Liver (tissue), 9 donors: ENCODE data around the gene UBE2S. TPM values are rescaled to one million over a fixed set of nuclear protein-coding genes. Genes with fewer than 3 reads are reported as not detected.

ENCODE experiments used
- DNase-seq: peaks from one replicate; pipeline ENCODE4 v3.0.0-alpha.2; 2017; ENCODE audit warnings: low spot score
- H3K27ac ChIP-seq, 2 donors: one replicate each; pipeline ENCODE4 v1.7.0; 2013; ENCODE audit warnings: inconsistent platforms in 2 of 2, low read length in 2 of 2, control low read depth in 1 of 2, low read depth in 1 of 2, mild to moderate bottlenecking in 1 of 2
- H3K27me3 ChIP-seq, 4 donors: one replicate each; pipeline versions ENCODE4 v1.6.1 to v1.7.0; 2013; ENCODE audit warnings: low read length in 3 of 4, inconsistent platforms in 1 of 4, mild to moderate bottlenecking in 1 of 4, moderate library complexity in 1 of 4; ENCODE audit not compliant: control insufficient read depth in 4 of 4, insufficient read depth in 4 of 4
- H3K36me3 ChIP-seq, 4 donors: one replicate each; pipeline versions ENCODE4 v1.6.1 to v1.7.0; 2013; ENCODE audit warnings: low read length in 3 of 4, mild to moderate bottlenecking in 3 of 4, low read depth in 1 of 4, moderate library complexity in 1 of 4; ENCODE audit not compliant: control insufficient read depth in 4 of 4, insufficient read depth in 3 of 4
- H3K4me1 ChIP-seq, 4 donors: one replicate each; pipeline versions ENCODE4 v1.6.1 to v1.7.0; 2013; ENCODE audit warnings: low read length in 3 of 4, mild to moderate bottlenecking in 3 of 4, moderate library complexity in 1 of 4; ENCODE audit not compliant: control insufficient read depth in 4 of 4, insufficient read depth in 4 of 4
- H3K4me3 ChIP-seq, 3 donors: one replicate each; pipeline versions ENCODE4 v1.6.1 to v1.7.0; 2013; ENCODE audit warnings: low read length in 3 of 3, control low read depth in 1 of 3, low read depth in 1 of 3, mild to moderate bottlenecking in 1 of 3
- H3K9ac ChIP-seq, 2 donors: one replicate each; pipeline ENCODE4 v1.7.0; 2013; ENCODE audit warnings: low read length in 2 of 2, mild to moderate bottlenecking in 2 of 2, moderate library complexity in 2 of 2, control low read depth in 1 of 2, low read depth in 1 of 2
- H3K9me3 ChIP-seq, 4 donors: one replicate each; pipeline versions ENCODE4 v1.6.1 to v1.7.0; 2013; ENCODE audit warnings: low read length in 3 of 4; ENCODE audit not compliant: control insufficient read depth in 4 of 4
- ATF3 ChIP-seq: IDR thresholded peaks from 2 replicates; pipeline ENCODE4 v1.6.1; 2016; ENCODE audit warnings: antibody characterized with exemption
- CTCF ChIP-seq: fragments of 150-350 bp; IDR thresholded peaks from 2 replicates; pipeline ENCODE4 v1.5.1; 2017; ENCODE audit warnings: improper control_type of control experiment, low read depth, low read length; ENCODE audit not compliant: missing input control
- EGR1 ChIP-seq, 2 donors: IDR thresholded peaks; 2 replicates each; pipeline ENCODE4 v1.6.1; 2016 to 2018; ENCODE audit warnings: antibody characterized with exemption in 2 of 2, low read depth in 2 of 2
- FOXA1 ChIP-seq: IDR thresholded peaks from 2 replicates; pipeline ENCODE4 v1.6.1; 2016; ENCODE audit warnings: antibody characterized with exemption
- FOXA2 ChIP-seq: IDR thresholded peaks from 2 replicates; pipeline ENCODE4 v1.6.1; 2016; ENCODE audit warnings: antibody characterized with exemption
- GABPA ChIP-seq, 2 donors: IDR thresholded peaks in 1 of 2; conservative IDR thresholded peaks in 1 of 2; 2 replicates each; pipeline ENCODE4 v1.6.1; 2016; ENCODE audit warnings: antibody characterized with exemption in 2 of 2, mild to moderate bottlenecking in 1 of 2, moderate library complexity in 1 of 2
- HNF4A ChIP-seq, 2 donors: conservative IDR thresholded peaks; 2 replicates each; pipeline ENCODE4 v1.6.1; 2016; ENCODE audit warnings: antibody characterized with exemption in 2 of 2, mild to moderate bottlenecking in 2 of 2
- HNF4G ChIP-seq: IDR thresholded peaks from 2 replicates; pipeline ENCODE4 v1.6.1; 2016; ENCODE audit warnings: antibody characterized with exemption
- JUND ChIP-seq, 2 donors: IDR thresholded peaks; 2 replicates each; pipeline ENCODE4 v1.6.1; 2016; ENCODE audit warnings: antibody characterized with exemption in 2 of 2
- NR2F2 ChIP-seq: IDR thresholded peaks from 2 replicates; pipeline ENCODE4 v1.6.1; 2016; ENCODE audit warnings: antibody characterized with exemption
- RAD21 ChIP-seq, 2 donors: IDR thresholded peaks; 2 replicates each; pipeline ENCODE4 v1.6.1; 2016; ENCODE audit warnings: antibody characterized with exemption in 2 of 2, mild to moderate bottlenecking in 2 of 2
- REST ChIP-seq: IDR thresholded peaks from 2 replicates; pipeline ENCODE4 v1.6.1; 2016; ENCODE audit warnings: antibody characterized with exemption, mild to moderate bottlenecking
- RXRA ChIP-seq, 2 donors: IDR thresholded peaks; 2 replicates each; pipeline ENCODE4 v1.6.1; 2017 to 2018; ENCODE audit warnings: antibody characterized with exemption in 2 of 2, mild to moderate bottlenecking in 1 of 2
- TAF1 ChIP-seq: conservative IDR thresholded peaks from 2 replicates; pipeline ENCODE4 v1.6.1; 2016; ENCODE audit warnings: antibody characterized with exemption, mild to moderate bottlenecking
- YY1 ChIP-seq: IDR thresholded peaks from 2 replicates; pipeline ENCODE4 v1.6.1; 2016; ENCODE audit warnings: antibody characterized with exemption, mild to moderate bottlenecking
- ZBTB33 ChIP-seq: IDR thresholded peaks from 2 replicates; pipeline ENCODE4 v1.6.1; 2016; ENCODE audit warnings: antibody characterized with exemption
- WGBS: extraction: QIAGEN DNeasy Blood & Tissue Kit; methylation state at CpG from one replicate; pipeline ENCODE4 v1.1.7; 2013; 5-methylcytosine and 5-hydroxymethylcytosine counted together
- polyA plus RNA-seq, 2 donors: library from polyadenylated mRNA; stranded (reverse) in 1 of 2; unstranded in 1 of 2; fragments of 200-250 nt in 1 of 2; fragments of >200 nt in 1 of 2; fragmentation: Nextera tagmentation in 1 of 2; extraction: Ambion mirVana in 1 of 2; gene quantifications; one replicate each; pipeline versions ENCODE4 v1.2.1 to v1.2.3, GENCODE V29; 2013 to 2015
- total RNA-seq, 2 donors: library from RNA; depleted of rRNA; stranded (reverse); fragments of >200 nt; gene quantifications; one replicate each; pipeline ENCODE4 v1.2.3, GENCODE V29; 2014
- TF ChIP-seq, protein P1 (sequence below): IDR thresholded peaks from 2 replicates; pipeline ENCODE4 v1.6.1; 2016; ENCODE audit warnings: antibody characterized with exemption
- donor health status: healthy.
- donor health status: healthy.
- donor health status: healthy.
- donor health status: healthy.
- donor health status: healthy.

The UBE2S gene
- total and polyA plus RNA-seq, 4 donors = 5.2 to 95.2 (median 6.8) TPM

DNA sequence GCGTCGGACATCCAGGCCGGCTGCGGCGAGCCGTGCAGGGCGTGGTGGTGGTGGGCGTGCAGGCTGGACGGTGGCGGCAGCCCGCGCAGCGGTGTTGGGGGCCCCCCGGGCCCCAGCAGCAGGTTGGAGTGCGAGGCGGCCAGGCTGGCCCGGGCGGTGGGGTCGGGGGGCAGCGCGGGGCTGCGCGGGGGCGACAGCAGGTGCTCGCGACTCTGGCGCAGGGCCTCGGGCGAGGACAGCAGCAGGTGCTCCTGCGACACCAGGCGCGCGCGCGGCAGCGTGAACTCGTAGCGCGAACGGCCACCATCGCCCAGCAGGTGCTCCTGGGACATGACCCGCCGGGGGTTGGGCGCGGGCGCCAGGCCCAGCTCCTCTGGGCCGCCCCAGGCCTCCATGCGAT is 25.7 kb upstream of the UBE2S start:
- 17% methylated on average over 48 of the region's 48 CpGs for WGBS
- H3K4me3 ChIP-seq = no peak overlapping the region
- no peaks in the 10 kb centered on the region for H3K9me3 ChIP-seq
- H3K9ac ChIP-seq = no peak overlapping the region
- no peak for TF ChIP-seq ZBTB33
- TF ChIP-seq YY1 = no peak
- no peaks in the 10 kb centered on the region for H3K36me3 ChIP-seq
- H3K4me1 ChIP-seq = no peaks in the 10 kb centered on the region
- H3K27ac ChIP-seq = no peak overlapping the region
- DNase-seq = no peak
- peaks cover under 1 to 10% (median 8%) of the 10 kb centered on the region in 4 donors for H3K27me3 ChIP-seq

DNA sequence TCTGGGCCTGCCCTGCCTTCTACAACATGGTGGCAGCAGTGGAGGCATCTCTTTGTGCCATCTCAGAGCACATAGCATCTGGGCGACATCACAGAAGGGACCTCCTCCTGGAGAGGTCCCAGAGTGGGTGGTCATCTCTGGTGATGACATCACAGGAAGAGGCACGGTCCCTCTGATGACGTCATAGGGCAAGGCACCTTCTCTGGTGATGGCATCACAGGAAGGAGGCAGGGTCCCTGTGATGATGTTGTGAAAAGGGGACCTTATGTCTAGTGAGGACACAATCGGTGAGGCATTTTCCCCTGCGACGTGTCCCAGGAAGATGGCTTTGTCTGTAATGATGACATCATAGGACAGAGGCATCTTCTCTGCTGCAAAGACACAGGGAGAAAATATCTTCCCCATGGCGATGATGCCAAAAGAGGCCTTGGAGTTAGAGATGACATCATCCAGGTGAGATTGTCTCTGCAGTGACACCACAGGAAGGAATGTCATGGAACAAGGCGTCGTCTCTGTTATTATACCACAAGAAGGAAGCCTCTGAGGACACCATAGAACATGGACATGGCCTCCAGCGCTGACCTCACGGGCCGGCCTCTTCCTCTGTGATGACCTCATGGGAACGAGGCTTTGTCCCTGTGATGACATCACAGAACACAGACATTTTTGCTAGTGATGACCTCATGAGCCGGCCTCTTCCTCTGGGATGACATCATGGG is 24.8 kb upstream of the UBE2S start:
- H3K9ac ChIP-seq = no peak overlapping the region
- no peak for DNase-seq
- WGBS = 85% methylated on average over 14 of the region's 14 CpGs
- H3K4me1 ChIP-seq = no peaks in the 10 kb centered on the region
- peaks cover 0 to 10% (median 8%) of the 10 kb centered on the region in 4 donors for H3K27me3 ChIP-seq
- H3K4me3 ChIP-seq = no peak overlapping the region
- no peaks in the 10 kb centered on the region for H3K9me3 ChIP-seq
- H3K36me3 ChIP-seq = no peaks in the 10 kb centered on the region
- no peak for TF ChIP-seq JUND (IDR thresholded peaks at IDR 0.05)
- no peak for TF ChIP-seq TAF1
- no peak for TF ChIP-seq FOXA1
- no peak for TF ChIP-seq HNF4A (conservative IDR thresholded peaks at IDR 0.05)
- TF ChIP-seq NR2F2 = no peak
- no peak for TF ChIP-seq HNF4G
- TF ChIP-seq GABPA (IDR thresholded peaks at IDR 0.05 in 1 of 2, conservative IDR thresholded peaks at IDR 0.05 in 1 of 2) = no peak
- no peak for TF ChIP-seq CTCF
- H3K27ac ChIP-seq = no peak overlapping the region

GRCh38 chr19:55431183-55431582 is 23.6 kb upstream of the UBE2S start:
- H3K27me3 ChIP-seq = peaks cover 0 to 10% (median 7%) of the 10 kb centered on the region in 4 donors
- no peaks in the 10 kb centered on the region for H3K36me3 ChIP-seq
- no peak overlapping the region for H3K27ac ChIP-seq
- no peak for DNase-seq
- WGBS = 91% methylated on average over 1 of the region's 1 CpG
- no peak overlapping the region for H3K9ac ChIP-seq
- H3K4me3 ChIP-seq = no peak overlapping the region
- TF ChIP-seq, protein P1, sequence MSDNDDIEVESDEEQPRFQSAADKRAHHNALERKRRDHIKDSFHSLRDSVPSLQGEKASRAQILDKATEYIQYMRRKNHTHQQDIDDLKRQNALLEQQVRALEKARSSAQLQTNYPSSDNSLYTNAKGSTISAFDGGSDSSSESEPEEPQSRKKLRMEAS = no peak
- no peak for TF ChIP-seq NR2F2
- no peak for TF ChIP-seq RXRA (IDR thresholded peaks at IDR 0.05)
- TF ChIP-seq REST = no peak
- no peak for TF ChIP-seq ZBTB33
- no peak for TF ChIP-seq FOXA2
- no peak for TF ChIP-seq EGR1 (IDR thresholded peaks at IDR 0.05; ENCODE audit: low read depth in 2 of 2)
- no peak for TF ChIP-seq GABPA (IDR thresholded peaks at IDR 0.05 in 1 of 2, conservative IDR thresholded peaks at IDR 0.05 in 1 of 2)
- TF ChIP-seq JUND (IDR thresholded peaks at IDR 0.05) = no peak
- no peak for TF ChIP-seq RAD21 (IDR thresholded peaks at IDR 0.05)
- TF ChIP-seq ATF3 = no peak
- H3K4me1 ChIP-seq = no peaks in the 10 kb centered on the region
- H3K9me3 ChIP-seq = no peaks in the 10 kb centered on the region
